Measurements from ENCODE around the gene RTEL1.
"Not testable (repeated sequence)": the region's sequence is repeated elsewhere in the genome, so short reads cannot be mapped to it uniquely, and the experiment has no call there.

The RTEL1 gene

GRCh38 chr20:63648895-63649589, 9.1 kb upstream of the RTEL1 start:
- no peak for DNase-seq (ENCODE audit: extremely low read depth in 1 of 2, low read depth in 1 of 2)

- not testable (repeated sequence) for DNase-seq (ENCODE audit: extremely low read depth in 1 of 2, low read depth in 1 of 2)
Measured at GRCh38 chr20:63650486-63650885, 7.6 kb upstream of the RTEL1 start.

GRCh38 chr20:63651942-63652191, 6.2 kb upstream of the RTEL1 start:
- DNase-seq (ENCODE audit: extremely low read depth in 1 of 2, low read depth in 1 of 2) = no peak

- DNase-seq (ENCODE audit: extremely low read depth in 1 of 2, low read depth in 1 of 2) = no peak
Measured at GRCh38 chr20:63652192-63652980, 5.7 kb upstream of the RTEL1 start.

- DNase-seq (ENCODE audit: extremely low read depth in 1 of 2, low read depth in 1 of 2) = peak in 1 of 2 donors; percentile 59
Measured at GRCh38 chr20:63653041-63653973, 4.8 kb upstream of the RTEL1 start, which contains the start of gene STMN3. TSS of gene STMN3 (minus strand) at chr20:63653424. CDS start at chr20:63653345, 79 bp downstream.

GRCh38 chr20:63653974-63654668, 4.0 kb upstream of the RTEL1 start:
- no peak for DNase-seq (ENCODE audit: extremely low read depth in 1 of 2, low read depth in 1 of 2)

DNA sequence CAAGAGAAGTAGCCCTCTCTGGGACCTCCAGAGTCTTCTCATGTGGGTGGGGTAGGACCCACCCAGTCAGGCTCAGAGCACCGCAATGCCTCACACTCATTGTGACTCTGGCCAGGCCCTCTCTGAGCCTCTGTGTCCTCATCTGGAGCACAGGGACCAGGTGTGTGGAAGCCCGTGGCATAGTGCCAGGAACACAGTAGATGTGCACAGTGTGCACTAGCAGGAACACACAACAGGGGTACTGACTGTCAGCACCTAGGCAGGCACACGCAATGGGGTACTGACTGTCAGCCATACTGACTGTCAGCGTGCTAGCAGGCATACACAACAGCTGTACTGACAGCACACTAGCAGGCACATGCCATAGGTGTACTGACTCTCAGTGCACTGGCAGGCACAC, 2.9 kb upstream of the RTEL1 start:
- no peak for DNase-seq (ENCODE audit: extremely low read depth in 1 of 2, low read depth in 1 of 2)

GRCh38 chr20:63656451-63656850, 1.7 kb upstream of the RTEL1 start:
- no peak for DNase-seq (ENCODE audit: extremely low read depth in 1 of 2, low read depth in 1 of 2)

GRCh38 chr20:63657260-63657936, 714 bp upstream of the RTEL1 start:
- no peak for DNase-seq (ENCODE audit: extremely low read depth in 1 of 2, low read depth in 1 of 2)

- DNase-seq (ENCODE audit: extremely low read depth in 1 of 2, low read depth in 1 of 2) = no peak
Measured at GRCh38 chr20:63658749-63659187, 656 bp downstream of the RTEL1 start.

DNA sequence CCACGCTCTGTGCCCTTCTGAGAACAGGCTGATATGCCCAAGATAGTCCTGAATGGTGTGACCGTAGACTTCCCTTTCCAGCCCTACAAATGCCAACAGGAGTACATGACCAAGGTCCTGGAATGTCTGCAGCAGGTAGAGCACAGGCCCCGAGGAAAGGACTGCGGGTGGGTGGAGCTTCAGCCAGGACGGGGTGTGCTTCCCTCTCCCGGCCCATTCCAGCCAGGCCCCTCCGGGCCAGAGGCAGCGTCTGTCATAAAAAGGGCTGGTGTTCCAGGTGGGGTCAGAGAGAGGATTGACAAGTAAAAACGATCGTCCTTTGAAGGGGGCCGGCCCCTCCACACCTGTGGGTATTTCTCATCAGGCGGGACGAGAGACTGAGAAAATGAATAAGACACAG, 1.3 kb downstream of the RTEL1 start:
- no peak for DNase-seq (ENCODE audit: extremely low read depth in 1 of 2, low read depth in 1 of 2)

DNA sequence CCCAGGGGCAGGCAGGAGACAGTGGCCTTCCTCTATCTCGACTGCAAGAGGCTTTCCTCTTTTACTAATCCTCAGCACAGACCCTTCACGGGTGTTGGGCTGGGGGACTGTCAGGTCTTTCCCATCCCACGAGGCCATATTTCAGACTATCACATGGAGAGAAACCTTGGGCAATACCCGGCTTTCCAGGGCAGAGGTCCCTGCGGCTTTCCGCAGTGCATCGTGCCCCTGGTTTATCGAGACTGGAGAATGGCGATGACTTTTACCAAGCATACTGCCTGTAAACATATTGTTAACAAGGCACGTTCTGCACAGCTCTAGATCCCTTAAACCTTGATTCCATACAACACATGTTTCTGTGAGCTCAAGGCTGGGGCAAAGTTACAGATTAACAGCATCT, 2.1 kb downstream of the RTEL1 start:
- not testable (repeated sequence) for DNase-seq (ENCODE audit: extremely low read depth in 1 of 2, low read depth in 1 of 2)

- DNase-seq (ENCODE audit: extremely low read depth in 1 of 2, low read depth in 1 of 2) = no peak
Measured at GRCh38 chr20:63660622-63661021, 2.5 kb downstream of the RTEL1 start.

DNA sequence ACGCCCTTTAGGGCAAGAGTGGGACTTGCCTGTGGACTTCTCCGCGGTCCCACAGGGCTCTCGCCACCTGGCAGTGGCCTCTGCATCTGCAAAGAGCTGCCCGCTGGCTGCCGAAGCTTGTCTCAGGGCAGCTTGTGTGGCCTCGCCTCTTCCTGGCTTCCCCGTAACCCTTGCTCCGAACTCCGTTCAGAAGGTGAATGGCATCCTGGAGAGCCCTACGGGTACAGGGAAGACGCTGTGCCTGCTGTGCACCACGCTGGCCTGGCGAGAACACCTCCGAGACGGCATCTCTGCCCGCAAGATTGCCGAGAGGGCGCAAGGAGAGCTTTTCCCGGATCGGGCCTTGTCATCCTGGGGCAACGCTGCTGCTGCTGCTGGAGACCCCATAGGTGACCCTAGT, 3.0 kb downstream of the RTEL1 start:
- DNase-seq (ENCODE audit: extremely low read depth in 1 of 2, low read depth in 1 of 2) = no peak

GRCh38 chr20:63661959-63662812, 4.1 kb downstream of the RTEL1 start:
- no peak for DNase-seq (ENCODE audit: extremely low read depth in 1 of 2, low read depth in 1 of 2)

- DNase-seq (ENCODE audit: extremely low read depth in 1 of 2, low read depth in 1 of 2) = no peak
Measured at GRCh38 chr20:63662813-63663189, 4.7 kb downstream of the RTEL1 start.

DNA sequence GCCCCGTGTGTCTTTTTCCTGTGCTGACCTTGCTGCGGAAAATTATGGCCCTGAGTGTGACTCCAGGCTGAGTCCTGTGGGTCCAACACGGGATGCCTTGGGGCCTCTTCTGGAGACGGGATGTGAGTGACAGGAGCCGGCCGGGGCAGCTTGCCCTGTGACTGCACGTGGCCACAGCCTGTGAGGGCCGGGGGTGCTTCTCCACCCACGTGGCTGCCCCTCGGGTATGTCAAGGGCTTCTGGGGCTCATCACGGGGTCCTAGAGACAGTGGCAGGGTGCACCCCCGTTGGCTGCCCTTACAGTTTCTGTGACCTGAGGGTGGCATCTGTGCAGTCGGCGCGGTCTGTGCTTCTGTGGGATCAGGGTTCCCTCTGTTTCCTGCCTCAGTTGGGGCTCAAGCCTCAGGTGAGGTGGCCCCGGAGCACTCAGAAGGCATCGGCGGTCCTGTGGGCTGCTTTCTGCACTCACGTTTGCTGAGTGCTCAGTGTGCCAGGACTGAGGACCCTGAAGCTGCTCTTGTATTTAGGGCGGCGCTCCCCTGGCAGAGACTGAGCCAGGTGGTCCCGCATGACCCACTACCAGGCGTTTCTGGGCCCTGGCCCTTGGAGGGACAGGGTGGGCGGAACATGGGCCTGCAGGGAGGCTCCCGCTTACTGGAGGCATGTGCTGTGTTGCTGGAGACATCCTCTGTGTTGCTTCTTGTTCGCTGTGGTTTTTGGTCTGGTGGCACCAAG, 5.4 kb downstream of the RTEL1 start:
- DNase-seq (ENCODE audit: extremely low read depth in 1 of 2, low read depth in 1 of 2) = no peak

DNA sequence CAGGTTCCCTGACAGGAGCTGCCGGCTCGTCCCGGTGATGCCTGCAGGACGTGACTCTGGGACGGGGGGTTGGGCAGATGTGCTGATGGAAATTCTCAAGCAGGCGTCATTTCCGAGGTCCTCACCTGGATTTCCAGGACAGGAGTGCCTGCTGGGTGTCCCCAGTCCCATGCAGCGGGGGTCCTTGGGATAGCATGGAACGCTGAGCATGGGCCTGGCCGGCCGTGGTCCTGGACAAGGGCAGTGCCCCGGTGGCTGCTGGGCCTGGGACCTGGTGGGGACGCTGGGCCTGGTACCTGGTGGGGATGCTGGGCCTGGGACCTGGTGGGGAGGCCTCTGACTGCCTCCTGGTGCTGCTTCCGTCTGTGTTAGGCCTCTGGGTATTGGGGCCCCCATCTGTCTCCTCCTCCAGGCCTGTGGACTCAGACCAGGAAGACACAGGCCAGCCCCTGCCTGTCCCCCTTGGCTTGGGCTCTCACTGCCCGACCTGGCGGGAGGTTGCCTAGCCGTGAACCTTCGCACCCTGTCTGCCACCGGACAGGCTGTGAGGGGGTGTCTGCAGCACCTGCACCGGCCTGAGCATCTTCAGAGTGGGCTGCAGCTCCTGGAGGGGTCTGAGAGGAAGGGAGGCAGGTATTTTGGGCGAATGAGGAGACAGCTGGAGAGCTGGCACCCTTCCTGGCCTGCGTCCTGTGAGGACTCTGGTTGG, 6.2 kb downstream of the RTEL1 start:
- DNase-seq (ENCODE audit: extremely low read depth in 1 of 2, low read depth in 1 of 2) = no peak
